Activated naive CD8-positive, alpha-beta T cell treated with anti-CD3 and anti-CD28 coated beads, Interleukin-2, amount 10 ng/mL, durations not matched to agents 7 days and 5 days (primary cell): ENCODE data around the gene SLC39A8. TPM values are rescaled to one million over a fixed set of nuclear protein-coding genes. Genes with fewer than 3 reads are reported as not detected.

Experiments
- ATAC-seq: fragments of 150-1000 bp; cut with Tn5 transposase; one replicate; pipeline ENCODE4 v1.10.0; 2021; ENCODE audit warnings: low read depth, moderate library complexity
- POLR2A ChIA-PET: fragments of 350-600 bp; sonication (Branson Sonifier 250); formaldehyde crosslinking; loops from one replicate; lab custom pipeline; 2021; ENCODE audit warnings: antibody characterized with exemption; lab: Charles Lee
- DNase-seq: peaks from one replicate; pipeline ENCODE4 v3.0.0; 2021
- H3K27ac Mint-ChIP-seq: one replicate; pipeline ENCODE4 v1.8.0; 2022; ENCODE audit warnings: mild to moderate bottlenecking, mixed read lengths
- H3K27me3 Mint-ChIP-seq: one replicate; pipeline ENCODE4 v1.8.0; 2022; ENCODE audit warnings: mild to moderate bottlenecking, moderate library complexity, mixed read lengths
- H3K36me3 Mint-ChIP-seq: one replicate; pipeline ENCODE4 v1.8.0; 2021; ENCODE audit warnings: mild to moderate bottlenecking, mixed read lengths
- H3K4me1 Mint-ChIP-seq: one replicate; pipeline ENCODE4 v1.8.0; 2021; ENCODE audit warnings: mixed read lengths
- H3K4me3 Mint-ChIP-seq: one replicate; pipeline ENCODE4 v1.8.0; 2022; ENCODE audit warnings: mild to moderate bottlenecking, moderate library complexity, mixed read lengths
- H3K9me3 Mint-ChIP-seq: one replicate; pipeline ENCODE4 v1.8.0; 2021; ENCODE audit warnings: mixed read lengths
- total RNA-seq, 2 experiments: library from RNA; stranded (reverse); gene quantifications; one replicate each; pipeline ENCODE4 v1.2.3, GENCODE V29; 2021

Gene SLC39A8
- total RNA-seq, 2 experiments from 2014 or later, result 60.9 to 66.5 TPM

DNA sequence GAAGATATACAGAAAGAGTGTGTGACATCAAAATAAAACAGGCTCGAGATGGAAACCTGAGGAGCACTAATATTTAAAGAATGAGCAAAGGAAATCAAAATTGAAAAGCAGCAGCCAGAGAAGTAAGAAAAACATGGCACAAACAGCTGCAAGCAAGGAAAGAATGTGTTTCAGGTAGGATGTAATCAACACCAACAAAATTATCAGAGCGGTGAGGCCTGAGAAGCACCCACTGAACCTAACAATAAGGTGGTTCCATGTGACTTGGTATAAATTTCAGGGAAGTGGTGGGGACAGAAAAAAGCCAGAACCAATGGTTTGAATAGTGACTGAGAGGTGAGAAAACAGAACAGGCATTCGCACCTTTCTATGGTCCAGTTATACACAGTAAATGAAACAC lies 11.5 kb downstream of the SLC39A8 start:
- DNase-seq (no peak), ATAC-seq (no peak)
- Mint-ChIP-seq H3K36me3 (peaks cover 40% of the 10 kb centered on the region), H3K4me3 (no peak overlapping the region), H3K4me1 (peaks cover 34% of the 10 kb centered on the region), H3K27ac (no peak overlapping the region), H3K9me3 (peaks cover 3% of the 10 kb centered on the region), H3K27me3 (no peaks in the 10 kb centered on the region)
- POLR2A ChIA-PET, result no interaction called here

DNA sequence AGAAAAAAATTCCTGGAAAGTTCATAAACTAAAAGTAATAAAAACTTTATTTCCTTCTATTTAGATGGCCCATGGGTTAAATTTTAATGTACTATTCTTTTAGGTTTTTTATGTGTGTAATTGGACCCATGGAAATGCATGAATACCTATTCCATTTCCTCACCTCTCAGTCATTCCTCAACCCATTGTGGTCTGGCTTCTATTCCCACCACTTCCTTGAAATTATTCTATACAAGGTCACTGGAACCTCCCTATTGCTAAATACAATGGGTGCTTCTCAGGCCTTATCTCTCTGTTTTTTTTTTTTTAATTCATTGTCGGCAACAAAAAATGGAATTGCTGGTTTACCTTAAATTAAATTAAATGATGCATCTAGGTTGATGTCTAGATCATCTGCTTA lies 17.2 kb downstream of the SLC39A8 start:
- ATAC-seq (no peak), DNase-seq (no peak)
- no peak overlapping the region for H3K4me3 Mint-ChIP-seq
- POLR2A ChIA-PET, result no interaction called here
- no peak overlapping the region for H3K27ac Mint-ChIP-seq
- H3K4me1 Mint-ChIP-seq, result peaks cover 23% of the 10 kb centered on the region
- no peaks in the 10 kb centered on the region for H3K27me3 Mint-ChIP-seq
- peaks cover 3% of the 10 kb centered on the region for H3K9me3 Mint-ChIP-seq
- peaks cover 29% of the 10 kb centered on the region for H3K36me3 Mint-ChIP-seq

DNA sequence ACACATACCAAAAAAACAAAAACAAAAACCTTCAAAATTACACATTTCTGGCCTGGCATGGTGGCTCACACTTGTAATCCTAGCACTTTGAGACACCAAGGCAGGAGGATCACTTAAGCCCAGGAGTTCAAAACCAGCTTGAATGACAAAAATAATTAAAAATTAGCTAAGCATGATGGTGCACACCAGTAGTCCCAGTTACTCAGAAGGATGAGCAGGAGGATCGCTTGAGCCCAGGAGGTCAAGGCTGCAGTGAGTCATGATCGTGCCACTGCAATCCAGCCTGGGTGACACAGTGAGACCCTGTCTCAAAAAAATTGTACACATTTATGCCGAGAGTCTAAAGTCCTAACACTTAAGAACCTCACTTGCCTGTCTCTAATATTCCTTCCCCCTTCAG lies 18.3 kb downstream of the SLC39A8 start:
- H3K27ac Mint-ChIP-seq, result no peak overlapping the region
- H3K9me3 Mint-ChIP-seq, result peaks cover 3% of the 10 kb centered on the region
- DNase-seq (no peak), ATAC-seq (no peak)
- no peaks in the 10 kb centered on the region for H3K27me3 Mint-ChIP-seq
- H3K36me3 Mint-ChIP-seq, result peaks cover 24% of the 10 kb centered on the region
- POLR2A ChIA-PET, result no interaction called here
- no peak overlapping the region for H3K4me3 Mint-ChIP-seq
- H3K4me1 Mint-ChIP-seq, result peaks cover 30% of the 10 kb centered on the region

DNA sequence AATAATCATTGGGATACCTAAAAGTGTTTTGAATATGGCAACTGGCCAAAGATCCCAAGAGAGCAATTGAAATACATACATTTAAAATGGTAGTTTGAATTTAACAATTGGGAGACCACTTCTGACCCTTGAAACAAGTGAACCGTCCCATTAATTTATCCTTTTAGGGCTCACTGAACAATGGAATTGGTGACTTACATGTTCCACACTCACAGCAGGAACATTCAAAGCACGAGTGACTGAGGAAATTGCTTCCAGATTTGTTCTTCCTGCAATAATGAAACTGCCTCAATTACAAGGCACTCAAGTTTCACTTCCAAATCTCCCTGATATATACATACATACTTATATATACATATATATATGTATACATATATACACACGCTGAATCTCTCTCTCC lies 20.6 kb downstream of the SLC39A8 start:
- Mint-ChIP-seq H3K9me3 (no peaks in the 10 kb centered on the region), H3K27me3 (no peaks in the 10 kb centered on the region), H3K4me1 (peaks cover 32% of the 10 kb centered on the region), H3K27ac (no peak overlapping the region), H3K4me3 (no peak overlapping the region), H3K36me3 (peaks cover 23% of the 10 kb centered on the region)
- ATAC-seq (no peak), DNase-seq (no peak)
- POLR2A ChIA-PET, result no interaction called here

DNA sequence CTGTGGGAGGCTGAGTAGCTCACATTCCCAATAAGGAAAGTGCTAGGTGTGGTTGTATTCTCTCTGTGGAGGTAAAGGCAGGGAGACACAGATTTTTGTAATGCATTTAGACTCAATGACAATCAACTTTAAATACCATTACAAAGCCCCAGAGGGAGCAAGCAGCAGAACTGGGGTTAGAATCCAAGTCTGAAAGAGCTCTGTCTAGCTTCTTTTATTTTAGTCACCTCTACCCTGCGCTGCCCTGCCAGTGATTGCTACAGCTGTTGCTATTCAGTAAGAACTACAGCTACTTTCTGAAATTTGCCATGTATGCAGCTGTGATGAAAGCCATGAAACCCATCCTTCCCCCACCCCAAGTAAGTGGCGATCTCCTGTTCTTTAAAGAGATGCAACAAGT lies 22.5 kb downstream of the SLC39A8 start:
- H3K9me3 Mint-ChIP-seq, result no peaks in the 10 kb centered on the region
- peaks cover 30% of the 10 kb centered on the region for H3K4me1 Mint-ChIP-seq
- H3K36me3 Mint-ChIP-seq, result peaks cover 25% of the 10 kb centered on the region
- H3K27ac Mint-ChIP-seq, result no peak overlapping the region
- no peaks in the 10 kb centered on the region for H3K27me3 Mint-ChIP-seq
- ATAC-seq (no peak), DNase-seq (no peak)
- POLR2A ChIA-PET, result no interaction called here
- no peak overlapping the region for H3K4me3 Mint-ChIP-seq

DNA sequence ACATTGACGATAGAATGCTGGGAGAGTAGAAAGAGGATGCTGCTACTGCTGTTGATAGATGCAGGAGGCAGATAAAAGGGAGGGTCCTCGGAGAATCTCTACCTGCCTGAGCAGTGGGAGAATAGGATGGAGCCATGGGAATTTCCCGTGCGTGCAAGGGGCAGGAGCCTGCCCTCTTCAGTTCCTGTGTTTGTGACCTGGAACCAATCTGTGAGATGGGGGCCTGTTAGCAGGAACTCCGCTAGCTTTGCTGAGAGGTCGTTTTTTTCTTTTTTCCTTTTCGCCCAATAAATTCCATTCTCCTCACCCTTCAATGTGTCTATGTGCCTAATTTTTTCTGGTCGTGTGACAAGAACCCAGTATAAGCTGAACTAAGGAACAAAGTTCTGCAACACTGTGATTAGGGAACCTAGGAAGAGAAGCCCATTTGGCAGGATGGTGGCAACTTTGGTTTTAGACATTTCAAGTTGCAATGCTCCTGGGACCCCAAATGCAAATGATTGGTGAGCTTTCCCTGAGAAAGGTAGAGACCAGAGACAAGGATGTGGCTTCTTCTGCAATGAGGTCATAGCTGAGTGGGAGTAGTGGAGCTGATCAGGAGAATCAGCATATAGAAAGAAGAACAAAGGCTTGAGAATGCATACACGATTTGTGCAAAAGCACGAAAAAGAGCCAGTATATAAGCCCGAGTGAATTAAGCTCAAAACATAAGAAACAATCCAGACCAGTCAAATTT lies 23.9 kb downstream of the SLC39A8 start:
- POLR2A ChIA-PET, result no interaction called here
- Mint-ChIP-seq H3K36me3 (peaks cover 24% of the 10 kb centered on the region), H3K4me3 (no peak overlapping the region), H3K9me3 (no peaks in the 10 kb centered on the region), H3K27me3 (no peaks in the 10 kb centered on the region), H3K27ac (no peak overlapping the region), H3K4me1 (peaks cover 27% of the 10 kb centered on the region)
- DNase-seq, result no peak
- no peak for ATAC-seq

DNA sequence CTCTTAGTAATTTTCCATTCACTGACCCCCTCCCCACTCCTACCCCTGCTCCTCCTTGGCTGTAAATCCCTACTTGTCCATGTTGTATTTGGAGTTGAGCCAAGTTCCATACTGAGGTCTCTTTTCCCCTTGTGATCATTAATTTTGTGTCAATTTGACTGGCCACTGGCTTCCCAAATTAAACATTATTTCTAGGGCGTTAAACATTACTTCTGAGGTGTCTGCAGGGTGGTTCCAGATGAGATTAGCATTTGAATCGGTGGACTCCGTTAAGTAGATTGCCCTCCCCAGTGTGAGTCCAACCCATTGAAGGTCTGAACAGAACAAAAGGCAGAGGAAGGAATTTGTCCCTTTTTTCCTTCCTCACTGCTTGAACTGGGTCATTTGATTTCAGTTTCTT lies 25.7 kb downstream of the SLC39A8 start:
- H3K4me3 Mint-ChIP-seq, result no peak overlapping the region
- no peak overlapping the region for H3K27ac Mint-ChIP-seq
- POLR2A ChIA-PET, result no interaction called here
- DNase-seq (no peak), ATAC-seq (no peak)
- H3K4me1 Mint-ChIP-seq, result peaks cover 21% of the 10 kb centered on the region
- H3K27me3 Mint-ChIP-seq, result no peaks in the 10 kb centered on the region
- no peaks in the 10 kb centered on the region for H3K9me3 Mint-ChIP-seq
- H3K36me3 Mint-ChIP-seq, result peaks cover 29% of the 10 kb centered on the region

DNA sequence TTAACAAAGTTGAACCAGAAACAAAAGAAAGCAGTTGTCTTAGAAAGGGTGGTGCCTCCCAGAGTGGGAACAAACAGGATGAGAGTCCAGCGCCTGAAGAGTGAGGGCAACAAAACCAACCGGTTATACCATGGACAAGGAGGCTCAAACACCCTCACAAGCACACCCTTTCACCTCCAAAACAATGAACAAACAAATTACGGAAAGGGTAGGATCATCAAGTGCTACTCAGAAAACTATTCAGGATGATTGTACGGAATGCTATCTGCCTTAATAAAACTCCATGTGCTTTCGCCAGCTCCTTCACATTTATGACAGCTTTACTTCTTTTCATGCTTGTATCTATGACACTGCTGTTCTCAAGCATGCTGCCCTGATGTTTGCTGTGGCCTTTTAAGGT lies 26.8 kb downstream of the SLC39A8 start:
- ATAC-seq (no peak), DNase-seq (no peak)
- H3K27me3 Mint-ChIP-seq, result no peaks in the 10 kb centered on the region
- H3K9me3 Mint-ChIP-seq, result no peaks in the 10 kb centered on the region
- H3K4me1 Mint-ChIP-seq, result peaks cover 21% of the 10 kb centered on the region
- no peak overlapping the region for H3K4me3 Mint-ChIP-seq
- H3K36me3 Mint-ChIP-seq, result peaks cover 39% of the 10 kb centered on the region
- POLR2A ChIA-PET, result no interaction called here
- no peak overlapping the region for H3K27ac Mint-ChIP-seq

DNA sequence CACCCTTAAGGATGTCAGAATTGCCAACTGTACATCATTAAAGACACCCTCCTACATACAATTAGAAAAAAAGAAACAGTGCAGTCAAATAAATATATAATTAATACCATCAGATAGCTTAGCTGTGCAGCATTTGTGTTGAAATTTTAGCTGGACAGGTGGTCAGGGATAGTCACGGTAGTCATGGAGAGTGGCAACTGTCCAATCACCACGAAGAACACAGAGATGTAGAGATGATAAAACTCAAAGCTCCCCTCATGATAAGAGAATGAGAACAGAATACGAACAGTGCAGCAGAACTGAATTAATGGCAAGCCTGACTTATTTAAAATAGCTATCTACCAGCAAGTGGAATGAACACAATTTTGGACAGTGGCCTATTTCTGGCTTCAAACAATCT lies 27.2 kb downstream of the SLC39A8 start:
- peaks cover 40% of the 10 kb centered on the region for H3K36me3 Mint-ChIP-seq
- H3K27me3 Mint-ChIP-seq, result no peaks in the 10 kb centered on the region
- H3K9me3 Mint-ChIP-seq, result no peaks in the 10 kb centered on the region
- H3K4me1 Mint-ChIP-seq, result peaks cover 20% of the 10 kb centered on the region
- no peak overlapping the region for H3K27ac Mint-ChIP-seq
- H3K4me3 Mint-ChIP-seq, result no peak overlapping the region
- POLR2A ChIA-PET, result no interaction called here
- no peak for ATAC-seq
- no peak for DNase-seq

DNA sequence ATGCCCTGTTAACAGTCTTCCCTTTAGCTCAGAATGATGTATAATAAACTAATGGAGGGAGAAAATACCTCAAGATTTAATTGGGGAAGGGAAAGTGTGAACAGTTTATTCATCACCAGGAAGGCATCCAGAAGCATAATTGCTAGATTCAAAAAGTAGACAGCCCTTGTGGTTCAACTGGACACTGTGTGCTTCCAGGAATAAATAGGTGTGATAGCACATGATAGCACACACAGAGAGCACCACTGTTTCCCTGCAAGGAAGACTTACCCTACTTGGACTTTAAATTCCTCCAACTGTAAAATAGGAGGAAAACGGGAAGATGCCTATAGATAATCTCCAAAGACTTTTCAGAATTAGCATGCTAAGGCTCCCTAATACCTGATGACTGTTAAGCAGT lies 27.8 kb downstream of the SLC39A8 start:
- no peaks in the 10 kb centered on the region for H3K27me3 Mint-ChIP-seq
- no peak for ATAC-seq
- POLR2A ChIA-PET, result no interaction called here
- no peak for DNase-seq
- H3K4me3 Mint-ChIP-seq, result no peak overlapping the region
- H3K36me3 Mint-ChIP-seq, result peaks cover 38% of the 10 kb centered on the region
- no peaks in the 10 kb centered on the region for H3K9me3 Mint-ChIP-seq
- H3K4me1 Mint-ChIP-seq, result peaks cover 16% of the 10 kb centered on the region
- no peak overlapping the region for H3K27ac Mint-ChIP-seq

DNA sequence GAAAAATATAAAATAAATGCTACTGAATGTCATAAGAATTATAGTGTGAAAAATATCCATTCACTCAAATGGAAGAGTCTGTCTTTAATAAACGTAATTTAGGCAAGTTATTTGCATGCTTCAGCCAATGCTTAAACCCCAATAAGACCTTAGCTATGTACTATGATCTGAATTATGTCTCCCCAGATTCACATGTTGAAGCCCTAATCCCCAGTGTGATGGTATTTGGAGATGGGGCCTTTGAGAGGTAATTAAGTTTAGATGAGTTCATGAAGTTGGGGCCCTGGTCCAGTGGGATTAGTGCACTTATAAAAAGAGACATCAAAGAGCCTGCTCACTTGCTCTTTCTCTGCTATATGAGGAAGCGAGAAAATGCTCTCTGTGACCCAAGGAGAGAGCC lies 28.7 kb downstream of the SLC39A8 start:
- Mint-ChIP-seq H3K27me3 (no peaks in the 10 kb centered on the region), H3K9me3 (no peaks in the 10 kb centered on the region), H3K36me3 (peaks cover 44% of the 10 kb centered on the region), H3K27ac (no peak overlapping the region), H3K4me1 (peaks cover 11% of the 10 kb centered on the region), H3K4me3 (no peak overlapping the region)
- POLR2A ChIA-PET, result no interaction called here
- no peak for ATAC-seq
- no peak for DNase-seq

DNA sequence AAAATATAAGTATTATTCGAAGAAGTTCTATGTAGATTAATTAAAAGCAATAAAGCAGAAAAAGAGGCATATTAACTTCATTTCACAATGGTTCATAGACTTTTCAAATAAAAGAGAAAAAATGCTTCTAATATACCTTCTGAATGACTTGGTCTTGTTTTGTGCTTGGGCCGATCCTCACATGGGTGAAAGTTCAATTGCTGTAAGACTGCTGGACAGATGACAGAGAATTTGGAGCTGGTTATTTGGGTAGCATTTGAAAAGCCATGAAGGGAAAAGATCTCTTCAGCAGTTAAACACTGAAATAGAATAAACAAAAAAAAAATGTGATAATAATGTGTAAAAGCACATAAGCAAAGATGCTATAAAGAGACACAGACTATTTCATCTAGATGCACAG lies 29.8 kb downstream of the SLC39A8 start:
- POLR2A ChIA-PET, result no interaction called here
- no peaks in the 10 kb centered on the region for H3K9me3 Mint-ChIP-seq
- no peak overlapping the region for H3K27ac Mint-ChIP-seq
- ATAC-seq (no peak), DNase-seq (no peak)
- peaks cover 41% of the 10 kb centered on the region for H3K36me3 Mint-ChIP-seq
- no peak overlapping the region for H3K4me3 Mint-ChIP-seq
- H3K27me3 Mint-ChIP-seq, result no peaks in the 10 kb centered on the region
- H3K4me1 Mint-ChIP-seq, result peaks cover 4% of the 10 kb centered on the region

DNA sequence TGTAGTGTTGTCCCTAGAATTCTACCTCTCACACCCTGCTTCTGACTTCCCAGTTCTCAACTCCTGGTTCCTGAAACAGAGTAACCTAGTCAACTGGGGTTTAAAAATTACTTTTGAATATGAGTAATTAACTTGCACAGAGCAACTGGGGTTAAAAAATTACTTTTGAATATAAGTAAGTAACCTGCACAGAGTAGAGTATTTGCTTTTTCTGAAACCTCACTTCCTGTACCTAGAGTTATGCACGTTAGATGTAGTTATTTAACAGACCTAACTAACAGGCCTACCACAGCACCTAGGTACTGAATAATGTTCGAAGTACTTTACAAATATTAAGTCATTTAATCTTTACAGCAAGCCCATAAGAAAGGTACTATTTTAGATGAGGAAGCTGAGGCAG lies 32.9 kb downstream of the SLC39A8 start:
- peaks cover 17% of the 10 kb centered on the region for H3K4me1 Mint-ChIP-seq
- no peak overlapping the region for H3K27ac Mint-ChIP-seq
- ATAC-seq, result no peak
- DNase-seq, result no peak
- POLR2A ChIA-PET, result no interaction called here
- no peaks in the 10 kb centered on the region for H3K27me3 Mint-ChIP-seq
- no peaks in the 10 kb centered on the region for H3K9me3 Mint-ChIP-seq
- peaks cover 48% of the 10 kb centered on the region for H3K36me3 Mint-ChIP-seq
- H3K4me3 Mint-ChIP-seq, result no peak overlapping the region

DNA sequence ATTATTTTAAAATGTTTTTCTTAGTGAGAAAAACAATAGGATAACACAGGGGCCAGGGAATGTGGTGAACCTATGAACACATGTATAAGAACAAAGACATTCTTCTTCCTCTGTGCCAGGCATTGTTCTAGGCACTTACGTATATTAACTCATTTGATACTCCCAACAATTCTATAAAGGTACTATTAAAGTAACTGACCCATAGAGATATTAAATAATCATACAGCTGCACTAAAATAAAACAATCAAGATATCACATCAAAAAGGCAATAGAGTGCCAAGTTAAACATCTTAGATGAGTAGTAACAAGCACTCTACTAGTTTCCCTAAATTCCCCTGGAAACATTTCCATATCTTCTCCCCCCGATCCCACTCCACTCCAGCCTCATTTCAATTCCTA lies 33.4 kb downstream of the SLC39A8 start:
- Mint-ChIP-seq H3K36me3 (peaks cover 46% of the 10 kb centered on the region), H3K27ac (no peak overlapping the region), H3K27me3 (no peaks in the 10 kb centered on the region), H3K4me1 (peaks cover 16% of the 10 kb centered on the region), H3K4me3 (no peak overlapping the region), H3K9me3 (no peaks in the 10 kb centered on the region)
- POLR2A ChIA-PET, result no interaction called here
- DNase-seq (no peak), ATAC-seq (no peak)
